RKO (cell line): ENCODE data around the gene KRAS.

Source experiments
- DNase-seq: peaks from one replicate; pipeline ENCODE4 v3.0.0-alpha.2; 2016; ENCODE audit warnings: low spot score

The KRAS gene

DNA sequence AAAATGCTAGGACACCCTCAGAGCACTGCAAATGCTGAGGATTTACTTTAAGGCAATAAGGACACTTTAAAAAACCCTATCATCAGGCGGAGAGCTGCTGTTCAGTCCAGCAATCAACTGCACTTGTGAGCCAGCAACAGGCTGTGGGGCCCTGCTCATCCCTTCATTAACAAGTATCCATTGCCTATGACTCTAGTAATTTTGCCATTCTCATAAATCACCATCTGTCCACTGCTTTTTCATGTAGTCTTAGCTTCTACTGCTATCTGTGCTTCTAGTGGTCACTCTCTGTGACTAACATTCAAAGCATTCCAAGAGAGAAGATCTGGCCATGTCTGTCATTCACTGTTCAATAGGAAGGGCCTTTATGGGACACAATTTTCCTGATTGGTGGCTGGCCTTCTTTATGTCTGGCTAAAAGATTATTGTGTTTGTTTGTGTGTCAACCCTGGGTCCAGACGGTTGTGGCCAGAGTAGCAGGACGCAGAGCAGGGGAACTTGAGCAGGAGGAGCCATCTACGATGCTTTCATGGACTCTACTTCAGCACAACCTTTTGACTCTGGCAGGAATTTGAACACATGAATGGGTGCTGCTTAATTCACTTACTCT is 3.6 kb upstream of the KRAS start:
- DNase-seq: peak; percentile 17

- no peak for DNase-seq
These were observed 2.8 kb upstream of the KRAS start for GRCh38 chr12:25253371-25254068.

- no peak for DNase-seq
These were observed 2.2 kb upstream of the KRAS start for GRCh38 chr12:25252946-25253345.

- DNase-seq: no peak
These were observed 1.0 kb upstream of the KRAS start for GRCh38 chr12:25251769-25252168.

GRCh38 chr12:25249931-25250738 is 594 bp downstream of the KRAS start:
- peak; percentile 23 for DNase-seq

DNA sequence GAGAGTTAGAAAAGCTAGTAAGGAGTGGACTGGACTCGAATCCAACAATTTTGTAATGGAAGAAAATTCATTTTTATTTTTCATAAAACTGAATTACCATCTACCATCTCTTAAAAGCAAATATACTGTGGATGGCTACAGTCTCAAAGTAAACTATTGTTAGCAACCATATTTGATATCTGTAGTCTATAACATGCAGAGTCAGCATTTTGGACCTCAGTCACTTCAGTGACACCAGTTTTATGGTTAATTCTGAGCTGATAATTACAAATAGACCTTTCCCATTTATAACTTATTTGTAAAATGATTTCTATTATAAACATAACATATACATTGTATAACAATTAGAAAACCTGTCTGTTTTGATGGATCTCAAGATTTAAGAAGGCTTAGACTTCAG is 2.0 kb downstream of the KRAS start:
- DNase-seq: no peak

GRCh38 chr12:25248137-25248536 is 2.6 kb downstream of the KRAS start:
- DNase-seq: no peak

DNA sequence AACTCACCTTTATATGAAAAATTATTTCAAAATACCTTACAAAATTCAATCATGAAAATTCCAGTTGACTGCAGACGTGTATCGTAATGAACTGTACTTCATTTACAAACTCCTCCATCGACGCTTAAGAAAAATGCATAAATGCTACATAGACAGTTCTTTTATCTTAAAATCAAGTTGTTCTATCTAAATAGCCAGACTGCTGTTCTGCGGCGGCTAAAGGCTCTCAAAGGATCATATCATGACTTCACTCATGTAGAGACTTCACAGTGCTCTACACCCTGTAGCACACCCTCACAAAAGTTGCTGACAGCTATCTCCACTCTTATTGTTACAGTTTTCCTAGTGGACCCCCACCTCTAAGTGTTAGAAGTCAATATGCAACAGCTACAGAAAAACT is 5.2 kb downstream of the KRAS start:
- DNase-seq: no peak

- no peak for DNase-seq
These were observed 7.1 kb downstream of the KRAS start for GRCh38 chr12:25243680-25243990.

DNA sequence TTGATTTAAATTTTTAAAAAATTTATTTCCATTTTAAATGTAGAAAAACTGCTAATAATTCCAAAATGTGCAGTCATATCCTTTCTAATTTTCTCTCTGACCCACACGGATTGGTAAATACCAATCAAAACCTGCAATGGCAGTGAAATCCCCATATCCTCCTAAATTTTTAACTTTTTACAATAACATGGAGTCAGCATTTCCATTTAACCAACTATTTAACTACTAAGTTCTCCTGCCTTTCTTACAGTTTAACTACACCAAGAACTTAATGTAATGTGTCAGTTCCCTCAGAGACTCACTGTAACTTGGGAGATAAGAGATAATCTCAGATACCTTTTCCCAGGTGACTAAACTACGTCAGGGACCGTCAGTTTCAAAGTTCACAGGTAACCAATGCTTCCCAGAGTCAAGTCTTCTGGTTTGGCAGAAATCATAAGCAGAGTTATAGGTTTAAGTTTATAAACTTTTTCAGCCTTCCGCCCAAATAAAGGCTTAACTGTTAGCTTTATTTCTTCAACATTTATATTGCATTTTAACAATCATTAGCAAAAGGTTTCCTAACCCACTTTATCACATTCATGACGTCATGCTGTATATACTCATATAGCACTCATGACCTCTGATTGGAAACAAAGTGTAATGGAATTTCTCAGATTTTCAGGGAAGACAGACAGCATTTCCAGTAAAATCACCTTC is 7.6 kb downstream of the KRAS start:
- DNase-seq: peak; percentile 27

GRCh38 chr12:25241167-25242020 is 9.3 kb downstream of the KRAS start:
- peak; percentile 65 for DNase-seq

DNA sequence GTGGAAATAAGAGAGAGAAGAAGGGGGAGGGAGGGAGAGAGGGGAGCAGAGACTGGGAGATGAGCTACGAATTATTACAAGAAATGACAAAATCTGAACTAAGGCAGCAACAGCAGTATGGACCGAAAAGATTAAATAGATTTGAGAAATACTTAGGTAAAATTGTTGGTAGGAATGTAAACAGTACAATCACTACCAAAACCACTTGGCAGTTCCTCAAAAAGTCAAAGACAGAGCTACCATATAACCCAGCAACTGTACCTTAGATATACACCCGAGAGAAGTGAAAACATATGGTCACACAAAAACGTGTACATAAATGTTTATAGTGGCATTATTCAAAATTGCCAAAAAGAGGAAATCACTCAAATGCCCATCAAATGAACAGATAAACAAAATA is 14.1 kb downstream of the KRAS start:
- no peak for DNase-seq

DNA sequence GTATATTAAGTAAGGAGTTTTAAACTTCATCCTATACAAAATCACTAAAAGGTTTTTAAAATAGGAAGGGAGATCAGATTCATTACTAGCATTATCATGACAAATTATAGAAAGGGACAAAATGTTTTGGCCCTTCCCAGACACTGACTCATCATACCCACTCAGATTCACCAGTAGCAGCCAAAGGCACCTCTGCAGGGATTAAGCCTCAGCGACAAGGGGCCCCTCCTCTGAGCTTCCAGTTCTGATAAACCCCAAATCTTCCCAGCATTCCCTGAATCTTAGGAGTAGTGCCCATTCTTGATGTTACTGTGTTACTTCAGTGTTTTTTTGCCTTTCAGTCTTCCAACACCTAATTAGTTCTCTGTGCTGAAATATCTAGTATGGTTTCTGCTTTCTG is 14.5 kb downstream of the KRAS start:
- DNase-seq: no peak

- no peak for DNase-seq
These were observed 37.4 kb downstream of the KRAS start for GRCh38 chr12:25213338-25213737.

DNA sequence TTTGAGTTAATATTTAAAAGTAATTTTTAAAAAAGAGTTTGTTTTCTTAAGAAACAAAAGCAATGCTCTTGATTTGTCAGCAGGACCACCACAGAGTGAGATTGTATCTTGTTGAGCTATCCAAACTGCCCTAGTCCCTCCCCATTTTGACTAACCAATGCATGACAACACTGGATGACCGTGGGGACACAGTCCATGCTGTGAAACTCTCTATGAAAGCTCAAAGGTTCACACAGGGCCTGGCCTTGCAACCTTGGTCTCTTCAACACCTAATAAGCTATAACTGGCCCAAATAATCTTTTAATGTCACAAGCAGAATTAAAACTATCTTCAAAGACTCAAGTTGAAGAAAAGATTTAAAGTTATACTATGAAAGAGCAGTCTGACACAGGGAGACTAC is 42.2 kb downstream of the KRAS start:
- DNase-seq: no peak

DNA sequence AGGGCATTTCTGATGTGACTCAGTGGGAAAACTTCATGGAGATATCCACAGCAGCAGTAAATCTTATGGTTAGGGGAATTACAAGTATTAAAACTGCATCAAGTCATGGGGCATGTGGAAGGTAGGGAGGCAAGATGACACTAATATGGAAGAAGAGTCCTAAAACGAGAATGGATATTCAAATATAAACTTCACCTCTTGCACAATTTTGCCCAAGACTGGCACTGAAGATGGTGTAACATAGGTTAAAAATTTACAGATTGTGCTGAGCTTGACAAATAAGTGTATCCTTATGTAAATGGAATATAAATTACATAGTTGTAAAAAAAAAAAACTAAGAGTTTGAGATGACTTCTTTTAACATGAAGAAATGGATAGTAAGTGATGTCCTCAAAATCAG is 42.9 kb downstream of the KRAS start:
- DNase-seq: no peak

DNA sequence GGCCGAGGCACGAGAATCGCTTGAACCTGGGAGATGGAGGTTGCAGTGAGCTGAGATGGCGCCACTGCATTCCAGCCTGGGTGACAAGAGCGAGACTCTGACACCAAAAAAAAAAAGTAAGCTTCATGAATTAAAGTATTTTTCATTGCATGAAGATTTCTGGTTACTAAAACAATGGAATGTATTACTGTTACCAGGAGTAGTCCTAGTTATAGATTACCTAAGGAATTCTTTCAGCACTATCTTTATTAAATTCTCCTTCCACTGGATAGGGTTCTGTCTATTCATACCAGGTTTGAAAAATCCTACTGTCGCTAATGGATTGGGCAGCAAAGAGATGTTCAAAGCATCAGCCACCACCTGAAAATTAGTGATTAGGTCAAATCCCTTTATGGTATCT is 43.3 kb downstream of the KRAS start:
- DNase-seq: no peak

GRCh38 chr12:25202137-25202536 is 48.6 kb downstream of the KRAS start:
- DNase-seq: no peak

DNA sequence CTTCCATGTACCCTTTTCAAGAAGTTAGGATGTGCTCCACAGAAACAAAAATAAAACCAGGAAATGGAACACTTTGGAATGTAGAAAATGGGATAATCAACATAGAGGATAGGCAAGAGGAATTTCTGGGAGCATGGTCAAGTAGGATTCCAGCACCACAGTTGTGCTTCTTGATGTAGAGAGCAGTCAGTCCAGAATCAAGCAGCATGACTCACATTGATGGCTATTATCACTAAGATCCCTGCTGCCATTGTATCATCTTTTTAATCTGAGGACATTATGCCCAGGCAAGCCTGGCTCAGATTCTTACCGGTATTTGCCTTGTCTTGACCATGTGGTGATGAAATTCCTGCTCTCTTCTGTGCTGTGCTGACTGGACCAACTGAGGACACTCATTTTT is 50.0 kb downstream of the KRAS start:
- no peak for DNase-seq

DNA sequence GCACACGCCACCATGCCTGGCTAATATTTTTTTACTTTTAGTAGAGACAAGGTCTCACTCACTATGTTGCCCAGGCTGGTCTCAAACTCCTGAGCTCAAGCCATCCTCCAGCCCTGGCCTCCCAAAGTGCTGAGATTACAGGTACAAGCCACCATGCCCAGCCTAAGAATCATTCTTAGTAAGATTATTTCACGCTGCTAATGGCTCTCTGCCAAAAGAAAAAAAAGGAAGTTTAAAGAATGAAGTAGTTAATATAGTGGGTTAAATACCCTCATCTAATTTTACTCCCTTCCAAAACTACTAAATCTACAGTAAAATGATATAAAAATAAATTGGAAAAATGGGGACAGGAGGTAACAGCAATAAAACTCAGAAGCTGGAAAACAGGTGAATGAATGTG is 53.1 kb downstream of the KRAS start:
- no peak for DNase-seq

GRCh38 chr12:25195056-25195971 is 55.4 kb downstream of the KRAS start, which contains the start of the genes DNAI7 and ETFRF1:
Gene DNAI7 (minus strand): TSS chr12:25195160. CDS start chr12:25195078, 82 bp downstream.
Gene ETFRF1 (plus strand): TSS chr12:25195237. CDS start chr12:25203957, 8,720 bp downstream.
- DNase-seq: peak; percentile 98
